Right renal cortex interstitium (tissue), 3 donors: ENCODE measurements around the gene NDUFB8. TPM values are rescaled to one million over a fixed set of nuclear protein-coding genes. Genes with fewer than 3 reads are reported as not detected.
A peak's percentile ranks its signal among the peaks of the same experiment; 100 is the strongest.

ENCODE experiments used
- DNase-seq, 3 donors: peaks; one replicate each; pipeline ENCODE4 v3.0.0-alpha.2; 2013; ENCODE audit warnings: low read depth in 3 of 3, low spot score in 2 of 3
- polyA plus RNA-seq, 3 donors: library from polyadenylated mRNA; unstranded; fragments of 120-200 nt; gene quantifications; one replicate each; pipeline ENCODE4 v1.2.1, GENCODE V29; 2013; ENCODE audit not compliant: insufficient read length in 3 of 3

The NDUFB8 gene
- polyA plus RNA-seq, 3 donors, result 144 to 170 (median 155) TPM

DNA sequence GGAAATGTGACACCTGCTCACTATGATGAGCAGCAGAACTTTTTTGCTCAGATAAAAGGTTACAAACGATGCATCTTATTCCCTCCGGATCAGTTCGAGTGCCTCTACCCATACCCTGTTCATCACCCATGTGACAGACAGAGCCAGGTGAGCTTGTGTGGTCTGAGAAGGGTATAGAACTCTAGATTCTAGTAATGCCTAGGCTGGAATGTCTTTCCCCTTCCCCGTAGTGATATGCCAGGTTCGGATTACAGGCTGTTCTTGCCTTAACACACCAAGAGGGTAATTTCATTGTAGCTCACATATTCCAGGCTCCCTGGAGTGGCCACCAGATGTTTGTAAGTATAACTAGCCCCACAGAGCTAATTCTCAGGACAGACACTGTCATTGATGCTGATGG, 15.3 kb upstream of the NDUFB8 start:
- DNase-seq, result no peak

DNA sequence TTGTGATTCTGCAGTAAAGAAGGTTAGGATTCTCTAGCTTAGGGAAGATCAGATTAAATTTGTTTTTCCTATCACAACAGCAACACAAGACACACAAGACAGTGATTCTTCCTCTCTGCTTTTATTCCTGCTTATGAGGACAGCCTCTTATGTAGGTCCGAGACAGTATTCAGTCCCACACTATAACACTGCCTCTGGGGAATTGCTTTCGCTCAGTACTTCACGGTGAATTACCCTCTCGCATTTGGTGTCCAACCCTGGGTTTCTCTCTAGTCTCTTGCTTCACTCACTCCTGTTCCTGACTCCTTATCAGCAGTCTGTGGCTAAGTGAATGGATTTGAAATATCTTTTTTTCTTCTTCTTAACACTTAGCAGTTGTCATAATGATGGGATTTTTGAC, 7.8 kb upstream of the NDUFB8 start:
- no peak for DNase-seq

DNA sequence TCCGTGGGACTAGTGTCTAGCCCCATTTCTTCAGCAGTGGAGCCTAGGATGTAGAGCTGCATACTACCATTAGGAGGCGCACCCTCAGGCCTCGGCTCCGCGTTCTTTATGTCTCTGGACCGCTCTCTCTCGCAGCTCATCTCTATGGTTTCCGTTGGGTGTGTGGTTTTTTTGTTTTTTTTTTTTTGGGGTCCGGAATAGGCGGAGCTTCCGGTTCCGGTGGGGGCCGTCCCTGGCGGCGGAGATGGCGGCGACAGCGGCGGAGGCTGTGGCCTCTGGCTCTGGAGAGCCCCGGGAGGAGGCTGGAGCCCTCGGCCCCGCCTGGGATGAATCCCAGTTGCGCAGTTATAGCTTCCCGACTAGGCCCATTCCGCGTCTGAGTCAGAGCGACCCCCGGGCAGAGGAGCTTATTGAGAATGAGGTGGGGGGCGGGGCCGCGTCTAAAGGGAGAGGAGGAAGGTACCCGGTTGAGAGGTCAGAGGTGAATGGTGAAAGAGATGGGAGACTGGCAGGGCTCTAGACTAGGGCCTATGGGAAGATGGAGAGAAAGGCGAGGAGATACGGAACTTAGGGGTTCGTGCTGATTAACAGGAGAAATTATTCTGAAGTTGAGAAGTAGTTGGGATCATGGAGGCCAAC, 6.2 kb upstream of the NDUFB8 start, which contains the start of gene HIF1AN:
TSS of gene HIF1AN (plus strand) at position 229 of the 639 bp plus-strand sequence. CDS start at position 245, 16 bp downstream.
- peak; percentile 80 to 91 (median 89) for DNase-seq

DNA sequence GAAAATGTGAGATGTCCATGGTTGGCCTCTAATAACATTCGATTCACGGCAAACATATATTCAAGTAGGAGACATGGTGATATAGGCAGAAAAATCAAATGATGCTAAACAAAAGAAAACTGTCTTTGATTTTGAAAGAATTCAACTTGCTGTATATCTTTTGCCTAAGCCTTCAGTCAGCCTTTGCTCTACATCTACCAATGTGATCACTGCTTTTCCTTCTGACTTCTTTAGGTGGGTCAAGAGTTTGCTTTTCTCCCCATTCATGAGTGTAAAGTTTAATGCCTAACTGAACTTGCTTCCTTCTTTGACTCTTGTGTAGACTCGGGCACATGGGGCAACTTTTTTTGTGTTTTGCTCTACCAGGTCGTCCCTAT, 5.7 kb upstream of the NDUFB8 start:
- no peak for DNase-seq

GRCh38 chr10:100534726-100535125, 5.1 kb upstream of the NDUFB8 start:
- DNase-seq, result no peak

DNA sequence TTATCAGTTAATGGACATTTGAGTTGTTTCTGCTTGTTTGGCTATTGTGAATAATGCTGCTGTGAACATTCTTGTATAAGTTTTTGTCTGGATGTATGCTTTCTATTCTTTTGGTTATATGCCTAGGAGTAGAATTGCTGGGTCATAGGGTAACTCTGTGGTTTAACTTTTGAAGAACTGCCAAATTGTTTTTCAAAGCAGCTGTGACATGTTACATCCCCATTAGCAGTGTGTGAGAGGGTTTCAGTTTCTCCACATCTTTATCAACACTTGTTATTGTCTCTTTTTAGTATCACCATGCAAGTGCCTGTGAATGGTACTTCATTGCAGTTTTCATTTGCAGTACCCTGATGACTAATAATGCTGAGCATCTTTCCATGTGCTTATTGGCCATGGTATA, 2.1 kb upstream of the NDUFB8 start:
- DNase-seq, result no peak

- no peak for DNase-seq
Observed at GRCh38 chr10:100528921-100529474, 673 bp downstream of the NDUFB8 start.

- no peak for DNase-seq
Observed at GRCh38 chr10:100528123-100528886, 1.4 kb downstream of the NDUFB8 start.

- no peak for DNase-seq
Observed at GRCh38 chr10:100524638-100525037, 5.0 kb downstream of the NDUFB8 start.

- DNase-seq, result no peak
Observed at GRCh38 chr10:100524206-100524605, 5.5 kb downstream of the NDUFB8 start.

GRCh38 chr10:100522945-100523344, 6.7 kb downstream of the NDUFB8 start:
- DNase-seq, result no peak

- no peak for DNase-seq
Observed at GRCh38 chr10:100522107-100522801, 7.4 kb downstream of the NDUFB8 start.

GRCh38 chr10:100520811-100521210, 8.9 kb downstream of the NDUFB8 start:
- DNase-seq, result no peak

GRCh38 chr10:100519311-100520051, 10.2 kb downstream of the NDUFB8 start, which contains the start of gene SEC31B:
SEC31B (minus strand) TSS chr10:100519861; CDS start chr10:100516952, 2,909 bp downstream.
- peak in 1 of 3 donors; percentile 25 for DNase-seq

- peak in 2 of 3 donors; percentile 60 to 68 for DNase-seq
Observed at GRCh38 chr10:100518761-100519241, 10.9 kb downstream of the NDUFB8 start.

DNA sequence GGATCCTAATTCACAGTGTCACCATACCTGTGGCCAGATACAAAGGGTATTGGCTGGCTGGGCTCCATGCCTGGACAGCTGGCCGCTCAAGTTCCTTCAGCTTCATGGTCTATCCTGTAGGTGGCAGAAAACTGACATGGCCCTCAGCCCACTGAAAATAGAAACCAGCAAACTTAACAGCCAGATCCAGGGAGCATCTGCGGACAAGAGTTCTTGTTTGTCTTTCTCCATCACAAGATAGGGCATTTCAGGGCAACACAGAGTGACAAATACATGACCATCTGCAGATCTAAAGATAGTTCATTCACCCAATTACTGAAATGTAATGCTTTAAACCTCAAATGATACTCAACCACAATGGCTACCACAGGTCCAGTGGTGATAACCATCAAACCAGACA, 12.8 kb downstream of the NDUFB8 start:
- no peak for DNase-seq

- DNase-seq, result no peak
Observed at GRCh38 chr10:100515612-100516011, 14.1 kb downstream of the NDUFB8 start.

DNA sequence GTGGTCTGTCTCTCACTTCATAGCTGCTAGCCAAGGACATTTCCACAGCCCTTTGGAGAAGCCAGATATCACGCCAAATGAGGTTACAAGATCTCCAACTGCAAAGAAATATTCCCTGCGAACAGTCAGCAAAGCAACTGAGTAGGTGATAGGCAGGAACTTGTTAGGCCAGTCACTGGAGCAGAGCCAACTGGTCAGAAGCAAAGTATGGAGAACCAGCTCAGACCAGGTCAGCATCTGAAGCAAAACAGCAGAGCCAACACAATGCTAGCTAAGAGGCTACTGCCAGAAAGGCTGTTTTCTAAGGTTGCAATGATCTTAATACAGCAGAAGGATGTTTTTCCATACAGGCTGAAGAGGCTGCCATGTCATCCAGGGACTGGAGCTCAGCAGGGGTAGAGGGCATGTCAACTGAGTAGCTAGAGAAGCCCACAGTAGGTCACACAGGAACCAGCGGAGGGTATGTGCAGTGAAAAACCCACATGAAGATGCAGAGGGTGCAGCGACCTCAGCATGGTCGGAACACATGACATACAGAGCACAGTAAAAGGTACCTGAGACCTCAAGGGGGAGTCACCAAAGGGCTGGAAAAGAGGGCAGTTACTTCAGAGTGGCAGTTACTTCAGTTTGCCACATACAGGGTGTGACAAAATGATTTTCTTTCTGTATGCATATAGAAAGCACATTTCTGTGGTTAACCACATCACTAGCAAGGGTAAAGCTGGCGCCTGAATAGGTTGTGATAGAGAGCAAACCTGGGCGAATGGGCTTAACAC, 18.9 kb downstream of the NDUFB8 start:
- no peak for DNase-seq

DNA sequence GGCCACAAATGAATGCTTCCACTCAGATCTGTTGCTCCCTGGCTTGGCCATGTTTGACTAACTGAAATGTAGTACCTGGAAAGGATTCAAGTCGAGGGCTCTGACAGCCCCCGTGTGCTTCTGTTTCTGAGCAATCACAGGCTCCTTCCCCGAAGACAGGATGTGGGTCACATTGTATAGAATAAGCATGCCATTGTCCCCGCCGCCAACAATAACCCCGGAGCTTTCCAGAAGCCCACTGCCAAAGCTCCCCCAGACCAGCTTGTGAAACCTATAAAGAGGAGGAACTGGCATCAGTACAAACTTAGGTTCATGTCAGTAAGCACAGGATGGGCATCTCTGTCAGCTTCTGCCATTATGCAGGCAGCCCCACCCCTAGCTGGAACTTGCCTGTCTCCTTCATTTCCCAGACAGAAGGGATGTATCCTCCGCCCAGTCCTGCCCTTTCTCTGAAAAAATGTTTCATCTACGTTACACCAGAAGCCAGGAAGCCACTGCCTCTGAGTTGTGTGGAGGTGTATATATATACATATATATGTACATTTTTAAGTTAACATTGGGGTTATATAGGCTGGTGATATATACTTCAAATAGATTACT, 20.3 kb downstream of the NDUFB8 start:
- DNase-seq, result no peak
